ENCODE data around the gene SET. TPM values are rescaled to one million over a fixed set of nuclear protein-coding genes. Genes with fewer than 3 reads are reported as not detected.

The SET gene
- total and polyA plus RNA-seq, 2 donors (not counting 1 experiment from before 2014, with no cell fraction given), result 54.9 to 309 TPM

DNA sequence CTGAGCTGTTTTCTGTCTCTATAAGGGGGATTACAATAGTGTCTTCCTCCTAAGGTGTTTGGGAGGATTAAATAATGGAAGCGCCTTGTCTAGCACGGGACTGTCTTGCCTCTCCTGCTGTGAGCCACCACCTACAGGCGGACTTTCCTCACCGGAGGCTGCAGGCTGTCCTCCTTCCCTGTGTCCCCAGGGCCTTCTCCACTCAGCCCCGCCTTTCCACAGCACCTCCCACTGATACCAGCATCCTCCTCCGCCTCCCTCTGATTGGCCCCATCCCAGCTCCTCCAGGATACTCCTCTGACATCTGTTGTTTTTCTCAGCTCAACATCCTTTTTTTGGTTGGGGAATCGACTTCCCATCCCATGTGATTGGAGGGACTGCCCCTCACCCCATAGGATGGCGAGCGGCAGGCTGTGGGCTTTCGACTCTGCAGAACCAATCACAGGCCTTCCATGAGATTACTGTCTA, 35.8 kb downstream of the SET start:
- DNase-seq (no peak), ATAC-seq (ENCODE audit: low read depth) (no peak)
- no peaks in the 10 kb centered on the region for H3K9me3 Mint-ChIP-seq (ENCODE audit: insufficient read depth)
- POLR2A ChIA-PET, result interaction anchor here (0.7 to 1.2 kb wide), 4 partner anchors 23 to 172 kb away, joined by 3 to 6 read pairs (median 3); partner anchors contain the start of genes PKN3 and SPTAN1
- Histone ChIP-seq H3K36me3 (replicated peaks in 1 of 2; ENCODE audit: control extremely low read depth in 1 of 2, control insufficient read depth in 1 of 2, extremely low read depth in 1 of 2, insufficient read depth in 2 of 2, low read length in 1 of 2) (peaks cover 0 to 13% of the 10 kb centered on the region in 2 experiments), H3K9me3 (ENCODE audit: control extremely low read depth in 1 of 3, control insufficient read depth in 2 of 3, insufficient read depth in 1 of 3, low read length in 2 of 3) (no peaks in the 10 kb centered on the region), H4K20me1 (ENCODE audit: control insufficient read depth, insufficient read depth, low read length, poor library complexity, severe bottlenecking) (no peaks in the 10 kb centered on the region), H3K27me3 (replicated peaks in 1 of 4; ENCODE audit: control extremely low read depth in 1 of 4, control insufficient read depth in 3 of 4, insufficient read depth in 4 of 4, low read length in 3 of 4) (no peaks in the 10 kb centered on the region), H3K4me3 (ENCODE audit: control extremely low read depth in 1 of 5, extremely low read depth in 1 of 5, insufficient read depth in 1 of 5, low read depth in 2 of 5, low read length in 4 of 5) (peak overlapping the region; percentile 62 to 96 (median 75)), H3K9ac (ENCODE audit: low read length) (peak overlapping the region; percentile 79), H3K4me1 (ENCODE audit: control insufficient read depth in 2 of 2, insufficient read depth in 2 of 2, low read length in 2 of 2) (peaks cover 18 to 23% of the 10 kb centered on the region in 2 donors), H3K27ac (ENCODE audit: low read length in 2 of 2) (peak overlapping the region; percentile 43 to 60), H3K4me2 (replicated peaks; ENCODE audit: low read depth, low read length, poor library complexity, severe bottlenecking) (peak overlapping the region; percentile 87), H3K79me2 (ENCODE audit: control insufficient read depth, insufficient read depth, low read length) (peaks cover 8% of the 10 kb centered on the region), H2AFZ (ENCODE audit: insufficient read depth, low read depth, low read length, poor library complexity, severe bottlenecking) (peak overlapping the region; percentile 80)
- TF ChIP-seq, protein P1, sequence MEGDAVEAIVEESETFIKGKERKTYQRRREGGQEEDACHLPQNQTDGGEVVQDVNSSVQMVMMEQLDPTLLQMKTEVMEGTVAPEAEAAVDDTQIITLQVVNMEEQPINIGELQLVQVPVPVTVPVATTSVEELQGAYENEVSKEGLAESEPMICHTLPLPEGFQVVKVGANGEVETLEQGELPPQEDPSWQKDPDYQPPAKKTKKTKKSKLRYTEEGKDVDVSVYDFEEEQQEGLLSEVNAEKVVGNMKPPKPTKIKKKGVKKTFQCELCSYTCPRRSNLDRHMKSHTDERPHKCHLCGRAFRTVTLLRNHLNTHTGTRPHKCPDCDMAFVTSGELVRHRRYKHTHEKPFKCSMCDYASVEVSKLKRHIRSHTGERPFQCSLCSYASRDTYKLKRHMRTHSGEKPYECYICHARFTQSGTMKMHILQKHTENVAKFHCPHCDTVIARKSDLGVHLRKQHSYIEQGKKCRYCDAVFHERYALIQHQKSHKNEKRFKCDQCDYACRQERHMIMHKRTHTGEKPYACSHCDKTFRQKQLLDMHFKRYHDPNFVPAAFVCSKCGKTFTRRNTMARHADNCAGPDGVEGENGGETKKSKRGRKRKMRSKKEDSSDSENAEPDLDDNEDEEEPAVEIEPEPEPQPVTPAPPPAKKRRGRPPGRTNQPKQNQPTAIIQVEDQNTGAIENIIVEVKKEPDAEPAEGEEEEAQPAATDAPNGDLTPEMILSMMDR (IDR thresholded peaks at IDR 0.05), result no peak
- no peak for TF ChIP-seq EZH2 (IDR thresholded peaks at IDR 0.05; ENCODE audit: borderline replicate concordance, insufficient read depth, low read depth, low read length, poor library complexity, severe bottlenecking)
- intact Hi-C loops (cut with micrococcal nuclease), result loop anchor here (1.0 to 5.0 kb wide), 8 partner anchors 21 to 1078 kb away; partner anchors contain the start of genes DYNC2I2, ENDOG, SET and SPTAN1
- CTCF ChIA-PET, result interaction anchor here (0.9 to 1.7 kb wide), 6 partner anchors 23 to 205 kb away, joined by 3 to 9 read pairs (median 4); partner anchors contain the start of genes ENDOG and PKN3
- H3K4me3 Mint-ChIP-seq, result peak overlapping the region; percentile 97
- peaks cover 31% of the 10 kb centered on the region for H3K4me1 Mint-ChIP-seq
- no peaks in the 10 kb centered on the region for H3K27me3 Mint-ChIP-seq
- 52% methylated on average over 6 of the region's 10 CpGs for WGBS (ENCODE audit: insufficient coverage)
- H3K27ac Mint-ChIP-seq, result peak overlapping the region; percentile 91

DNA sequence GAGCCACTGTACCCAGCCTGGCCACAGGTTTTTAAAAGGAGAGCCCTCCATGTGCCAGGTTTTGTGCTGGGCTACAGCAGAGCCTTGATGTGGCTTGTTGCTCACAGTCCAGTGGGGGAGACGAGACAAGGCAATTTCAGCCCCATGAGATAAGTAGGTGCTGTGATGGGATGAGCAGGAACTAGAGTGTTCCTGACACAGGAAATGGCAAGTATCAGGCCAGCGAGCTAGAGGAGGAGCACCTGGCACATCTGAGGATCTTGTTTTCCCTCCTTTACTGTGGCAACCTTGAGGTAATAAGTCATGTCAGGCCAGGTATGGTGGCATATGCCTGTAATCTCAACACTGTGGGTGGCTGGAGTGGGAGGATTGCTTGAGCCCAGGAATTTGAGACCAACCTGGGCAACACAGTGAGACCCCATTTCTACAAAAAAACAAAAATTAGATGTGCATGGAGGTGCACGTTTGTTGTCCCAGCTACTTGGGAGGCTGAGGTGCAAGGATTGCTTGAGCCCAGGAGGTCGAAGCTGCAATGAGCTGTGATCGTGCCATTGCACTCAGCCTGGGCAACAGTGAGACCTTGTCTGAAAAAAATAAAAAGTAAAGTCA, 38.7 kb downstream of the SET start:
- peaks cover 25% of the 10 kb centered on the region for H3K4me1 Mint-ChIP-seq
- intact Hi-C loops (cut with micrococcal nuclease), result no loop called here

More for the DNA sequence above, 38.7 kb downstream of the SET start:
- no peak for TF ChIP-seq EZH2 (IDR thresholded peaks at IDR 0.05; ENCODE audit: borderline replicate concordance, insufficient read depth, low read depth, low read length, poor library complexity, severe bottlenecking)
- TF ChIP-seq, protein P1 (IDR thresholded peaks at IDR 0.05), result no peak
- Histone ChIP-seq H3K9me3 (ENCODE audit: control extremely low read depth in 1 of 3, control insufficient read depth in 2 of 3, insufficient read depth in 1 of 3, low read length in 2 of 3) (no peaks in the 10 kb centered on the region), H3K79me2 (ENCODE audit: control insufficient read depth, insufficient read depth, low read length) (peaks cover 8% of the 10 kb centered on the region), H3K27ac (ENCODE audit: low read length in 2 of 2) (no peak overlapping the region), H3K4me3 (ENCODE audit: control extremely low read depth in 1 of 5, extremely low read depth in 1 of 5, insufficient read depth in 1 of 5, low read depth in 2 of 5, low read length in 4 of 5) (no peak overlapping the region), H3K4me2 (replicated peaks; ENCODE audit: low read depth, low read length, poor library complexity, severe bottlenecking) (no peak overlapping the region), H2AFZ (ENCODE audit: insufficient read depth, low read depth, low read length, poor library complexity, severe bottlenecking) (no peak overlapping the region), H3K27me3 (replicated peaks in 1 of 4; ENCODE audit: control extremely low read depth in 1 of 4, control insufficient read depth in 3 of 4, insufficient read depth in 4 of 4, low read length in 3 of 4) (no peaks in the 10 kb centered on the region), H3K4me1 (ENCODE audit: control insufficient read depth in 2 of 2, insufficient read depth in 2 of 2, low read length in 2 of 2) (peaks cover 17 to 21% of the 10 kb centered on the region in 2 donors), H4K20me1 (ENCODE audit: control insufficient read depth, insufficient read depth, low read length, poor library complexity, severe bottlenecking) (no peaks in the 10 kb centered on the region), H3K9ac (ENCODE audit: low read length) (no peak overlapping the region), H3K36me3 (replicated peaks in 1 of 2; ENCODE audit: control extremely low read depth in 1 of 2, control insufficient read depth in 1 of 2, extremely low read depth in 1 of 2, insufficient read depth in 2 of 2, low read length in 1 of 2) (peaks cover 0 to 8% of the 10 kb centered on the region in 2 experiments)
- ATAC-seq (ENCODE audit: low read depth), result no peak
- Mint-ChIP-seq H3K27ac (no peak overlapping the region), H3K27me3 (no peaks in the 10 kb centered on the region), H3K9me3 (ENCODE audit: insufficient read depth) (no peaks in the 10 kb centered on the region), H3K4me3 (no peak overlapping the region)
- peak; percentile 3 for DNase-seq
- POLR2A ChIA-PET, result no interaction called here
- CTCF ChIA-PET, result no interaction called here
- WGBS (ENCODE audit: insufficient coverage), result 68% methylated on average over 5 of the region's 5 CpGs

Measured in B cell (primary cell).